NCI-H2196 treated with DMSO at 0.1 percent for 48 hours (cell line): ENCODE data around the gene CDC42EP5.
"Not testable (repeated sequence)": the region's sequence is repeated elsewhere in the genome, so short reads cannot be mapped to it uniquely, and the experiment has no call there.

ENCODE experiments used
- DNase-seq: peaks from one replicate; lab custom pipeline; 2025; ENCODE audit not compliant: unreplicated experiment; lab: John Stamatoyannopoulos, UW

CDC42EP5 gene, protein sequence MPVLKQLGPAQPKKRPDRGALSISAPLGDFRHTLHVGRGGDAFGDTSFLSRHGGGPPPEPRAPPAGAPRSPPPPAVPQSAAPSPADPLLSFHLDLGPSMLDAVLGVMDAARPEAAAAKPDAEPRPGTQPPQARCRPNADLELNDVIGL

DNA sequence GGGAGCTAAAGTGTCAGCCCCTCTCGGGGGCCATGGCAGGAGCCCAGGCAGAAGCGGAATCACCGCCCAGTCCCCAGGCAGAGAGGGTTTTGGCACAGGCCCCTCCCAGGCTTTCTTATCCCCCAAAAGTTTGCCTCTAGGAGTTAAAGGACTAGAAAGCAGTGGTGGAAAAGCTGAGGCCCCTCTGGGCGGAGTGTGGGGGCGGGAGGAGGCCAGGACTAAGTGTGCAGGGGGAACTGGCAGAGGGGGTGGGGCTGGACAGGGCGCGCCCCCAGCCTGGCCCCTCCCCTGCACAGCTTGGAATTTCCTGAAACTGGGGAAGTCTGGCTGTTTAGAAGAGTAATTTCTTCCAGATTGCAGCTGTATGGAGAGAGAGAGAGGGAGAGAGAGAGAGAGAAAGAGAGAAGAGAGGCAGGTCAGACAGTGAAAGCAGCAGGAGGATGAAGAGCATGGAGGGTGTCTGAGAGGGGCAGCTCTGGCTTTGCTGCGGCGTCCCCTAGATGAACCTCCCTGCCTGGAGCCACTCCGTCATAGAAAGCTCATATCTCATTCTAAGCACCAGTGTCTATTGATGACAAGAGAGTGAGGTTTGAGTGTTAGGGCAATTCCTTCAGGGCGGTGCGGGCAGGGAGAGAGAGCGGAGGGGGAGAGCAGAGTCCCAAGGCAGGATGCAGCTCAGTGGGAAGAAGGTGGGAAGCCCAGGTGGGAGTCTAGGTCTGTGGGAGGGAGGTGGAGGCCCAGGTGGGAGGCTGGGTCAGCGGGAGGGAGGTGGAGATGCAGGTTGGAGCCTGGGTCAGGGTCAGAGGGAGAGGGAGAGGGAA, at the start of gene CDC42EP5:
Gene CDC42EP5, minus strand, starts transcription at position 226 of the 821 bp plus-strand sequence. CDS start 7,749 bp downstream, outside the sequence.
- no peak for DNase-seq

DNA sequence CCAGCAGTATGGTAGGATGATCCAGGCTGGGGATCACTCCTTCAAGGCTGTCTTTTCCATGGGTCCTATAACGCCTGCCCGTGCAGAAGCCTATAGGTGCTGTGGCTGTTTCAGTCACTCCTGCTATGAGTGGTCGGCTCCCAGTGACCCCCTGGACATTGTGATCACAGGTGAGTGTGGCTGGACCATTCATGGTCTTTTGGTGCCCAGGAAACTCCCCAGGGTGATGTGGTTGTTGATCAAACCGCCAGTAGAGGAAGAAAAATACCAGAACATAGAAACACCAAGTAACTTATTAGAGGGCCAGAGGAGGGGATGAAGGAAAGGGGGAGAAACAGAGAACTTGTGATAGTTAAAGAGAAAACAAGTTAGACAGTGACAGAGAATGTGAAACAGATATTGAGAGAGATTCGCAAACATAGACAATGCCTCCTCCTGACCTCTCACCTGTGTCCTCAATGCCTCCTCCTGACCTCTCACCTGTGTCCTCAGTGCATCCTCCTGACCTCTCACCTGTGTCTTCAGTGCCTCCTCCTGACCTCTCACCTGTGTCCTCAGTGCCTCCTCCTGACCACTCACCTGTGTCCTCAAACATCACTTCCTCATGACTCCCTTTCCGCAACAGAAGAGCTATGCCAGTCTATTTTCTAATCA, 48.9 kb upstream of the CDC42EP5 start:
- no peak for DNase-seq

DNA sequence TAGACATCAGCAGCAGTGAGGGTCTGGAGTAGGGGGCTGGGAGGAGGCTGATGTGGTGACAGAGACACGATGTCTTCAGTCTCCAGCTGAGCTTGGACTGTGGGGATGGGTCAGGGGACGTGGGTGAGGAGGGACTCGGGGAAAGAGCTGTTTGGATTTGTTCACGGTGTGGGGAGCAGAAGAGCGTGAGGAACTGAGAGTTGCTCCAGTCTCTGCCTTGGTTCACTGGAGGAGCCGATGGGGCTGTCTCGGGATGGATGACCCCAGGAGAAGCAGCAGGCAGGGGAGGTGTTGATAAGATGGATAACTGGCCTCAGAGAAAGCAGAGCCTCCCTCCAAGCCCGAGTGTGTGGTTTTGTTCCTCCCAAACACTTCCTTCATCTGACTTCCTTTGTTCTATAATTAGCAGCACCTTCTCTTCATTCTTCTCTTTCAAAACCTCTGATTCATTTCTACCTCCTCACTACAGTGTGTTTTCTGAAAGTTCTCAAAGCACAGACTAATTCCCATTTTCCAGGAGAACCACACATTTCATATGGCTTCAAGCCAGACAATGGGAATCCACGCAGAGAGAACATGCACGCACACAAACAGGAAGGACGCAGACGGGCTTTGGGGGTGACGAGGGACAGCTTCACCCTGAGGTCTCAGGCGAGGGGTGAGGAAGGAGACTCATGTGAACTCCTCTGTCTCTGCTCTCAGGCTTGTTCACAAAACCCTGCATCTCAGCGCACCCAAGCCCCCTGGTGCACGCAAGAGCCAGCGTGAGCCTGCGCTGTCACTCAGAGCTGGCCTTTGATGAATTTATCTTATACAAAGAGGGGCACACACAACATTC, 48.1 kb upstream of the CDC42EP5 start:
- DNase-seq: no peak

DNA sequence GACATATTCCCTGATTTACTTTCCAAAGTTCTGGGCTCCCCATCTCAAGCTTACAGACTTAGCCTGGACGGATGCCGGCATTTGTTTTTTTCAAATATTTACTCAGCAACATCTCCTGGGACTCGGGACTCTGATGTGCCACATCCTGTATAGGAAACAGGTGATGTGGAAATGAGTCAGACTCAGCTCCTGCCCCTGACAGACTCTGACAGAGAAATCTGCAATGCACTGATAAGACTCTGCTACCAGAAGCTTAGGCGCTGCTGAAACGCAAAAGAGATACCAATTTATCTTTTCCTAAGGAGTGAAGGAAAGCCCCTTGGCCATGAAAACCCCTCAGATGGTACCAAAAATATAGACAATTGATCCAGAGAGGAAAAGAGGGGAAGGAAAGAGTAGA, 45.7 kb upstream of the CDC42EP5 start:
- DNase-seq: peak; percentile 78

DNA sequence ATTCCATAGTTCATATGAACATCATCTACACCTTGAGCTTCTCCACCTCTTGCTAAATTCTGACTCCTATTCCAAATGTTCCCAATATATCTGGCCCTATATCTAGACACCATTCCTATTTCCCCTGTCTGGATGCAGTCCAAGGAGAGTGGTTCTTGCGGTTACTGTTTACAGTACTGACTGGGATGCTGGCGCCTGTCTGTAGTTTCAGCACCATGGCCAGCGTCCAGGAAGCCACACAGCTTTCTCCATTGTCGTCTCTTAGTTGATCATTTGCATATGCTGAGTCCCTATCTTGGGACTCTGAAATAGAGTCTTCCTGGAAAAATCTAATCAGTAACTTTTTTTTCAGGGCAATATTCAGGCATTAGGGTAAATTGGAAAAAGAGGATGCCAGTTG, 44.4 kb upstream of the CDC42EP5 start:
- DNase-seq: peak; percentile 74

DNA sequence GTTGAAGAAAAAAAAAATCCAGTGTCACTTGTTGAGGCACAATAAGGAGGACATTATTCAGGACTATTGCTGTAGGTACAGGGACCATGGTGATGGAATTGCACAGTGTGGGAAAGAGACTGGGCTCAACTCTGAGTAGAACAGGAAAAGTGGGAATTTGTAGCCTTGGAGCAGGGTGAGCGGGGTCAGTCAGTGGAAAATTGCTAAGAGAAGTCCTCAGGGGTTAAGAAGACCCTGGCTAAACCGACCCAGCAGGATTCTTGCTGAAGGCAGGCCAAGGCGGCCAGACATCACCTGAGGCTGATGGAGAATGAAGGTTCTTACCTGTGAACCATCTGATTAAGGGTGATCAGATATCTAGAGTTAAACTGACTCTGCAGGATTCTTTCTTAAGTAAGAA, 42.1 kb upstream of the CDC42EP5 start:
- DNase-seq: no peak

DNA sequence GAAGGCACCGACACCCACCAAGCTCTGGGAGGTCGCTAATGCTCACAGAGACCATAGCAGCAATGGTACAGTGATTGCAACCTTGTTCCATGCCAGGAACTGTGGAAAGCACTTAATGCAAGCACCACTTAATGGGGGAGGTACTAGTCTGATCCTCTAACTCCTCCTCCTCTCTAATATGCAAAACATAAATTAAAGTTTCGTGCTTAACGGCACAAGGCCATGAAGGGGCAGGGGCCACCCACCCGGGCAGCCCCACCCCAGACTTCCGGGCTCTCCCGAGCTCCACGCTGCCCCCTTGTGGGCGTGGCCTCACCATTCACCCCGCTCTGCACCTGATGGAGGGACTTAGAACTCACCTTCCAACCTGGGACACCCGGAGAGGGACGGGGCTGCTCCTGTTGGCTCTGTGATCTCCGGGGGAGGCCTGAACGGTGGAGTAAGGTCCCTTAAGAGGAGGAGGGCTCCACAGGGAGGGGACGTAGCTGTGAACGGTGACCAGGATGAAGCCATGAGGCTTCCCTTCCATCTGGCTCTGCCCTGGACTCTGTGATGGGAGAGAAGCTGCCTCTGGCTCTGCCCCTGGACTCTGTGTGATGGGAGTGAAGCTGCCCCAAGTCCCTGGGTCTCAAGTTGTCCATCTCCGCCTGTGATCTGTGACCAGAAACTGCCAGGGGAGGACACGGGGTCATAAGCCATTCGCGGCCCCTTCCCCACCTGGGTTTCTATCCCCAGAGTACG, 36.3 kb upstream of the CDC42EP5 start:
- DNase-seq: not testable (repeated sequence)

DNA sequence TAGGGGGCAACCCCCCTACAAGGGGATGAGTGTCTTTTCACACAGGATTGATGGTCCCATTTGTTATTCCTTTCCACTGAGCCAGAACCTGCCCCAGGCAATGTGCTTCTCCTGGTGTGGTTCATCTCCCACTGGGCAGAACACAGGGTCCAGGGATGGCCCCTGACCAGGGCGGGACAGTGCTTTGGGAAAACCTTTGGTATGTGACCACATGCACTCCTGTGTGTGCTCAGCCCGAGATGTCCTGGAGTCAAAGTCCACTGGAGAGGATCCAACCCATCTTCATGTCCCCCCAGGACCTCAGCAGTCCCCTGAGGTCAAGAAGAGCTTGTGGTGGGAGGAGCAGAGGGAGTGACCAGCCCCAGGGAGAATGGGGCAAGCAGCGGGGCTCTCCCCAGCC, 35.4 kb upstream of the CDC42EP5 start:
- DNase-seq: not testable (repeated sequence)

DNA sequence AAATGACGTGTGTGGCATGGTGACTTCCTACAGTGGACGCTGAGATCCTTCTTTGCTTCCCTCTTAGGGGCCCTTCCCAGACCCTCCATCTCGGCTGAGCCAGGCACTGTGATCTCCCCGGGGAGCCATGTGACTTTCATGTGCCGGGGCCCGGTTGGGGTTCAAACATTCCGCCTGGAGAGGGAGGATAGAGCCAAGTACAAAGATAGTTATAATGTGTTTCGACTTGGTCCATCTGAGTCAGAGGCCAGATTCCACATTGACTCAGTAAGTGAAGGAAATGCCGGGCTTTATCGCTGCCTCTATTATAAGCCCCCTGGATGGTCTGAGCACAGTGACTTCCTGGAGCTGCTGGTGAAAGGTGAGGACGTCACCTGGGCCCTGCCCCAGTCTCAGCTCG, 34.7 kb upstream of the CDC42EP5 start:
- DNase-seq: no peak

DNA sequence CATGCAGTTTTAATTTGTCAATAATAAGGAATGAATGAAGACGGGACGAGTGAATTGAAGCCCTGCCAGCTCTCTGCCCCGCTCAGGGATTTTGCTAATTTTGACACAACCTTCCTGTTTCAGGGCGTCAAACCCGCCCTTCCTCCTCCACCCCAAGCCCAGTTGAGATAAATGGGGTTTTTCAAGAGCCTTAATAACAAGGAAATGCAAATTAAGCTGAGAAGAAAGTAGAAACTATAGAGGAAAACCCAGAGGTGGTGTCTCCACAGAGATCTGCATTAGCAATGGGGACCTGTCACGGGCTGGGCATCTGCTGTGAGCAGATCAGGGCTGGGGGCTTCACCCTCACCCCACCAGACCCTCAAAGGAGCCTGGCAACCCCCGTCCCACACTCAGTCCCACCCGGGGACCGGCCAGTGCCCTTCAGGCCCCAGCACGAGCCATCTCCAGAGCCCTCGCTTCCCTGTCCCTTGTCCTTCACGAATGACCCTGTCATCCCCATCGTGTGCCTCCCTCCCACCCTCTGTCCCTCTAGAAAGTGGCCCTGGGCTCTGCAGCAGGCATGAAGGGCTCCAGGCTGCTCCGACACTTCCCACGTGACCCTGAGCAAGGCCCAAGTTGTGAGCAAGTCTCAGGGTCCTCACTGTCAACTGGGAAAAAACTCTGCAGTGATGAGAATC, 34.1 kb upstream of the CDC42EP5 start:
- not testable (repeated sequence) for DNase-seq

DNA sequence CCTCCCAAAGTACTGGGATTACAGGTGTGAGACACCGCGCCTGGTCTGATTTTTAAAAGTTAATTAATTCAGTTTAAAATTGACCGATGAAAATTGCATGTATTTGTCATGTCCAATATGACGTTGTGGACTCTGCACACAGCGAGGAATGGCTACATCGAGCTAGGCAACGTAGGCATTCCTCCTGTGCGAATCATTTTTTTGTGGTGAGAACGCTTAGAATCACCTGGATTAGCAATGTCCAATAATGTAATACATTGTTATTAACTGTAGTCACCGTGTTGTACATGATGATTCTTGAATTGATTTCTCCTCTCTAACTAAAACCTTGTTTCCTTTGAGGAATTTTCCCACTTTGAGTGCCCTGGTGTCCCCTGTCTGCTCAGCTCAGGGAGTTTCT, 33.0 kb upstream of the CDC42EP5 start:
- DNase-seq: no peak

DNA sequence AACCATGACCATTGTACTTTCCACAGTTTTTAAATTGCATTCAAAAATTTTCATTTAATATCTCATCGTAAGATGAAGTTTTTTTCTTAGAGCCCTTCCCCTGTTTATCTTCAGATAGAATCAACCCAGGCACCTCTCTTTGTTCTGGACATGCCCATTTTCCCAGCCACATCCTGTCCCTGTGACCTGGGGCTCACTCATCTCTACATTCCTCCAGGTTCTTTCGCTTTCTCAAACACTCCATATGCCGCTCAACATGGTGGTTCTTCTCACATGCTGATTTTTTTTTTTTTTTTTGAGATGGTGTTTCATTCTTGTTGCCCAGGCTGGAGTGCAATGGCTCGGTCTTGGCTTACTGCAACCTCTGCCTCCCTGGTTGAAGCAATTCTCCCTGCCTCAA, 32.4 kb upstream of the CDC42EP5 start:
- DNase-seq: not testable (repeated sequence)

DNA sequence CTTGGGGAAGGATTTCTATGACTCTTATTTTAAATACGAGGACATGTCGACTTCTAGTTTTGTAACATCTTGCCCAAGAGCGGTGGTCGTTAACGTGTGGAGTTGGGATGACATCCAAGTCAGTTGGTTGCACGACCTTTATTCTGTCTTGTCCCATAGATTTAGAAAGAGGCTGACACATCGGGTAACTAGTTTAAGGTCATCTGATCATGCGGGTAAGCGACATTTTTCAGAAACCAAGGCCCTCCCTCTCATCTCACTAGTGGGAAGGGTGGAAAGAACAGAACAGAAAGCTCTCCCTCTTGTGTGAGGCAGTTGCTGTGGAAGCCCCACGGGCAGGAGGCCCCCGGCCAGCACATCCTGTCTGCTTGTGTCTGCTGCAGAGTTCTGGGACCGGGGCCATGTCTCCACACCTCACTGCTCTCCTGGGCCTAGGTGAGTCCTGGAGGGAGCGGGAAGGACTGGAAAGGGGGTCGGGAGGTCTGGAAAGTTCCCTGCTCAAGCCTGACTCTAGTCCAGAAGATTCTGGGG, 29.5 kb upstream of the CDC42EP5 start, which contains the start of gene LAIR2:
Gene LAIR2, plus strand, starts transcription at position 314 of the 531 bp plus-strand sequence. Its CDS starts 88 bp downstream, at position 402.
- no peak for DNase-seq

DNA sequence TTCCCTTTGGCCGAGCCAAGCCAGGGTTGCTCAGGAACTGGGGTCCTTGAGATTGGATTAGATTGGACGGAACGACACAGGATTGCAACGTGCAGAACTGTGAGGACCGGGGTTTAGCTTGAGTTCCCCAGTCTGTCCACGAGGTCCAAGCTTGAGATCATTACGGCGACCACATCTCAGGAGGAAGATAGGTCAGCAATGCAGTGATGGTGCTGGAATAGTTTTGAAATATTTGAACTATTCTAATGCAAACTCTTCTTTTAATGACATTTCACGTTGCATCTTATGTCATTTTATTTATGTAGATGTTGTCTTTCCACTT, 25.3 kb upstream of the CDC42EP5 start:
- not testable (repeated sequence) for DNase-seq

DNA sequence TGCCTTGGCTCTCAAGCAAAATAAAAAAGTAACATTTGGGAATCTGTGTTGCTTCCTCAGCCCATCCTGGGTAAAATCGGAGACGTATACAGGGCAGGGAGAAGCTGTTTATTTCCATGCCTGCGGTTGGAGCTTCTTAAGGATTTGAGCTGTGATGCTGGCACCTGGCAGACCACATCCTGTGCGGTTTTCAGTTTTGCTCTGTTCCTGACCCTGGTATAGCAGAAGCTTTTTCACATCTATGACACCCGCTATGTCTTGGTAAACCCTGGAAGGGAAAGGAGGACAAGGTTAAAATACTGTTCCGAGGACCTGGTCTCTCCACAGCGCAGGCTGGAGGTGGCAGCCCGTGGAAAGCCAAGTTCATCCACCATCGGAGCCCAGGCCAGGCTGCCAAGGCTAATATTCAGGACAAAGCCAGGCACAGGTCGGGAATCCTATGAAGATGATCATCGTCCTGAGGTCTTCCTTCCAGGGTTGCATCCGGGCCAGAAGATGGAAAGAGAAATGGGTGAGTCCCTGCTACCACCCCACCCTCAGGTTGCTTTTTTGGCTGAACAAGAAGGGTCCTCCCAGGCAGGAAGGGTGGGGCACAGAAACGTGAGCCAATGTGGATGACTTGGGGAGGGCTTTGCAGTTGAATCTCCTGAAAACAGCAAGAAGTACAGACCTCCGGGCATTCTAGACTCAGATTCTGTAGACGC, 24.8 kb upstream of the CDC42EP5 start:
- not testable (repeated sequence) for DNase-seq

DNA sequence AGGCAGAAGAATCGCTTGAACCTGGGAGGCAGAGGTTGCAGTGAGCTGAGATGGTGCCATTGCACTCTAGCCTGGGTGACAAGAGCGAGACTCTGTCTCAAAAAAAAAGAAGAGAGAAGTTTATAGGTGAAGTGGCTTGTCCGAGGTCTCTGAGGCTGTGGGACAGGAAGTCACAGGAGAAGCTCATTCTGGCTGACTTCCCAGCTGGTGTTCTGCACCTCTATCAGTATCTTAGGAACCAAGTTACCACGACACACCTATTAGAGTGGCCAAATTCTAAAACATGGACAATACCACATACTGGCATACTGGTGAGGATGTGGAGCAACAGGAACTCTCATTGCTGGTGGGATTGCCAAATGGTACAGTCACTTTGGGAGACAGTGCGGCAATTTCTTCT, 22.2 kb upstream of the CDC42EP5 start:
- not testable (repeated sequence) for DNase-seq

DNA sequence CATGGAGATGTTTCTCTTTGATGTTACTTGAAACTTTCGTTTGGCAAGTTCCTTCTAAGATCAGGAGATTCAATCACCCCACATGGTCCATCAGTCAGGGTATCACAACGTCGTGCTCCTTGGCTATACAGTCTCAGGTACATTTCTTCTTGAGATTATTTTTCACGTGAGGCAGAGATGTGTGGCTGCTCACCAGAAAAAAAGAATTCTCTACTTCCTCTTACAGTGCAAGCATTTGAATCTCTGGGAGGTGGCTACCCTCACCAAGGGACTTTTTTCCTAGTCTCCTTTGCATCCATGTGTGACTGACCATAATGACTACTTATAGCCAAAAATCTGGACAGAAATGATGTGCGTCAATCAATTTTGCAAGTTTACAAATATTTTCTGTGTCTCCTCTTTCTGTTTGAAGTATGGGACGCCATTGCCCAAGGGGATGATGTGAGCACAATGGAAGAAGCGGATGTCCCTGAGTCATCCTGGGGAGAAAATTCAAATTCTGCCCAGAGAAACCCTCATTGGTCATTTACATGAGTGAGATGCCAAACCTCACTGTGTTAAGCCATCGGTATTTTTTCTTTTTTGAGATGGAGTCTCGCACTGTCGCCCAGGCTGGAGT, 21.0 kb upstream of the CDC42EP5 start:
- DNase-seq: no peak

DNA sequence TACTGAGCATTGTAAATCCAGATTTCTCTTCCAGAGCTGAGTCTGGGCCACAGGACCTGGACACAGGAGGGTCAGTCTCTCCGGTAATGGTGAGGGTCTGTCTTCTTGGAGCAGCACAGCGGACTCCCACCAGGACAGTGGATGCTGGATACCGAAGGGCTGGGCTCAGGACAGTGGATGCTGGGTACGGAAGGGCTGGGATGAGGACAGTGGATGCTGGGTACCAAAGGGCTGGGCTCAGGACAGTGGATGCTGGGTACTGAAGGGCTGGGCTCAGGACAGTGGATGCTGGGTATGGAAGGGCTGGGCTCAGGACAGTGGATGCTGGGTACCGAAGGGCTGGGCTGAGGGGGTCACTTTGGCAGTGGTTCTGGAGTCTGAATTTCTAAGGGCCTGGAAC, 20.0 kb upstream of the CDC42EP5 start:
- DNase-seq: not testable (repeated sequence)

DNA sequence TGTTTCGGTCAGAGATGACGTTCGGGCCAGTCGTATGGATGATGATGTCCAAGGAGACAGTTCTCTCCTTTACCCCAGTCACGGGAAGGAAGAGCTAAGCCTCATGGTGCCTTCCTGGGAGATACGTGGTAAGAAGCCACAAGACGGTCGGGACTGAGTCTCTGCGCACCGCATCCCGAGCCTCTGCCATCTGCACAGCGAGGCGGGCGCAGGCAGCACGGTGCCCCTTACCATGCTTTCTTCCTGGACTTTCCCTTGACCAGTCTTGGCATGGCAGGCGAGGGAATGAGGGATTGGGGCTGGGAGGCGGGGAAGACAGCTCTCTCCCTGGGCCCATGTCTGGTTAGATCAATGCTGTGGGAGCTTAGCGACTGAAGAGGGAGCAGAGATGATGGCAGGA, 19.5 kb upstream of the CDC42EP5 start:
- DNase-seq: no peak
